HCT116 (cell line): ENCODE results near the gene OTUB2. TPM values are rescaled to one million over a fixed set of nuclear protein-coding genes. Genes with fewer than 3 reads are reported as not detected.

ENCODE experiments used
- ATAC-seq: fragments of 200-7000 bp; cut with Tn5 transposase; 2 replicates; pipeline ENCODE4 v1.9.1; 2020; ENCODE audit warnings: mild to moderate bottlenecking, moderate library complexity
- BruUV-seq: library from RNA; stranded (reverse); fragments of 400-500 nt; replicated peaks from 2 replicates; lab custom pipeline; 2021; lab: Mats Ljungman, UMichigan
- CTCF ChIA-PET: fragments of 300-600 bp; sonication (Branson Sonifier 250); formaldehyde crosslinking; loops from one replicate; lab custom pipeline; 2021; ENCODE audit warnings: antibody characterized with exemption; lab: Charles Lee
- POLR2A ChIA-PET: fragments of 300-600, 350-600 bp; sonication (Branson Sonifier 250); formaldehyde crosslinking; loops from one replicate; lab custom pipeline; 2021; ENCODE audit warnings: antibody characterized with exemption; lab: Charles Lee
- RAD21 ChIA-PET, 2 experiments: fragments of 300-600 bp; sonication (Branson Sonifier 250); formaldehyde crosslinking; loops; one replicate each; lab custom pipeline; 2023; ENCODE audit warnings: low total read pairs in 2 of 2; ENCODE audit not compliant: uncharacterized antibody in 2 of 2, unreplicated experiment in 2 of 2, low non-redundant PET in 1 of 2; lab: Charles Lee
- DNase-seq: peaks from one replicate; pipeline ENCODE4 v3.0.0-alpha.2; 2010; ENCODE audit warnings: low read depth, low spot score
- H2AFZ ChIP-seq: fragments of 200-600 bp; shearing (Covaris generic), sonication (generic); 2 replicates; pipeline ENCODE4 v1.6.1; 2017; ENCODE audit warnings: low read depth, mixed run types, mixed read lengths, antibody characterized with exemption, low read length; ENCODE audit not compliant: poor library complexity, severe bottlenecking
- H3K27ac ChIP-seq: 2 replicates; pipeline ENCODE4 v1.5.1; 2012; ENCODE audit warnings: low read depth, low read length
- H3K27me3 ChIP-seq: fragments of 200-600 bp; sonication (generic); 2 replicates; pipeline ENCODE4 v1.6.1; 2016; ENCODE audit warnings: mixed run types, low read length, mixed read lengths; ENCODE audit not compliant: insufficient read depth
- H3K36me3 ChIP-seq, 2 experiments: fragments of 200-500 bp in 1 of 2; fragments of 200-600 bp in 1 of 2; sonication (Bioruptor generic) in 1 of 2; sonication (generic) in 1 of 2; 2 replicates each; pipeline versions ENCODE4 v1.5.1 to v1.6.1; 2014 to 2016; ENCODE audit warnings: low read length in 2 of 2, inconsistent platforms in 1 of 2, mixed read lengths in 1 of 2, mixed run types in 1 of 2; ENCODE audit not compliant: insufficient read depth in 2 of 2, control insufficient read depth in 1 of 2
- H3K4me1 ChIP-seq, 2 experiments: fragments of 200-600 bp in 1 of 2; sonication (generic) in 1 of 2; 2 replicates each; pipeline versions ENCODE4 v1.5.1 to v1.6.1; 2012 to 2017; ENCODE audit warnings: low read length in 2 of 2, inconsistent platforms in 1 of 2, mild to moderate bottlenecking in 1 of 2, mixed read lengths in 1 of 2, mixed run types in 1 of 2, moderate library complexity in 1 of 2; ENCODE audit not compliant: insufficient read depth in 2 of 2, control insufficient read depth in 1 of 2
- H3K4me2 ChIP-seq: fragments of 200-600 bp; sonication (generic); 2 replicates; pipeline ENCODE4 v1.6.1; 2017; ENCODE audit warnings: mixed run types, low read length, mixed read lengths
- H3K4me3 ChIP-seq, 2 experiments: fragments of 200-600 bp in 1 of 2; sonication (generic) in 1 of 2; replicated peaks in 1 of 2; 2 replicates each; pipeline ENCODE4 v1.5.1; 2011 to 2016; ENCODE audit warnings: low read length in 2 of 2, control low read depth in 1 of 2, low read depth in 1 of 2, mild to moderate bottlenecking in 1 of 2, mixed read lengths in 1 of 2, mixed run types in 1 of 2
- H3K79me2 ChIP-seq: fragments of 200-600 bp; sonication (generic); 2 replicates; pipeline ENCODE4 v1.6.1; 2017; ENCODE audit warnings: mild to moderate bottlenecking, mixed run types, low read length, moderate library complexity, mixed read lengths; ENCODE audit not compliant: insufficient read depth
- H3K9ac ChIP-seq: fragments of 200-600 bp; sonication (generic); 2 replicates; pipeline ENCODE4 v1.6.1; 2016; ENCODE audit warnings: low read length, mixed read lengths
- H3K9me2 ChIP-seq: fragments of 200-600 bp; sonication (generic), shearing (Covaris generic); 2 replicates; pipeline ENCODE4 v1.6.1; 2017; ENCODE audit warnings: mixed run types, mild to moderate bottlenecking, moderate library complexity; ENCODE audit not compliant: insufficient read depth
- H3K9me3 ChIP-seq, 2 experiments: fragments of 200-500 bp in 1 of 2; fragments of 200-600 bp in 1 of 2; sonication (Bioruptor generic) in 1 of 2; sonication (generic) in 1 of 2; 2 replicates each; pipeline ENCODE4 v1.6.1; 2014 to 2017; ENCODE audit warnings: low read length in 2 of 2, mixed read lengths in 2 of 2, inconsistent platforms in 1 of 2, low read depth in 1 of 2, mild to moderate bottlenecking in 1 of 2, mixed run types in 1 of 2, moderate library complexity in 1 of 2; ENCODE audit not compliant: control insufficient read depth in 1 of 2, insufficient read depth in 1 of 2
- H4K20me1 ChIP-seq: fragments of 200-600 bp; sonication (generic), shearing (Covaris generic); 2 replicates; pipeline ENCODE4 v1.6.1; 2017; ENCODE audit warnings: mixed run types, mild to moderate bottlenecking, moderate library complexity; ENCODE audit not compliant: insufficient read depth
- CBX3 ChIP-seq: IDR thresholded peaks from 2 replicates; pipeline ENCODE4 v1.6.1; 2012; ENCODE audit warnings: low read depth
- CTCF ChIP-seq, 3 experiments: fragments of 200-600 bp in 1 of 3; sonication (generic) in 1 of 3; IDR thresholded peaks in 2 of 3; conservative IDR thresholded peaks in 1 of 3; 2 replicates each; pipeline ENCODE4 v1.5.1; 2012 to 2017; ENCODE audit warnings: low read depth in 2 of 3, low read length in 2 of 3, antibody characterized with exemption in 1 of 3, borderline replicate concordance in 1 of 3, control low read depth in 1 of 3, mild to moderate bottlenecking in 1 of 3, mixed read lengths in 1 of 3, mixed run types in 1 of 3, moderate library complexity in 1 of 3; ENCODE audit not compliant: insufficient read depth in 1 of 3
- EZH2 ChIP-seq: fragments of 200-600 bp; sonication (generic); IDR thresholded peaks from 2 replicates; pipeline ENCODE4 v1.6.1; 2017; ENCODE audit warnings: antibody characterized with exemption, mixed run types
- FOSL1 ChIP-seq: IDR thresholded peaks from 2 replicates; pipeline ENCODE4 v1.6.1; 2012; ENCODE audit warnings: low read depth
- JUND ChIP-seq: IDR thresholded peaks from 2 replicates; pipeline ENCODE4 v1.6.1; 2012
- POLR2A ChIP-seq: IDR thresholded peaks from 2 replicates; pipeline ENCODE4 v1.7.0; 2011; ENCODE audit warnings: borderline replicate concordance; ENCODE audit not compliant: insufficient read depth, insufficient read length; ENCODE audit errors: extremely low read depth
- POLR2AphosphoS5 ChIP-seq: IDR thresholded peaks from 2 replicates; pipeline ENCODE4 v1.6.1; 2011; ENCODE audit warnings: mild to moderate bottlenecking, low read depth, low read length, moderate library complexity
- SIN3A ChIP-seq: IDR thresholded peaks from 2 replicates; pipeline ENCODE4 v1.6.1; 2012; ENCODE audit warnings: low read depth
- YY1 ChIP-seq: IDR thresholded peaks from 2 replicates; pipeline ENCODE4 v1.6.1; 2011; ENCODE audit warnings: low read length, low read depth, moderate library complexity, mild to moderate bottlenecking; ENCODE audit not compliant: insufficient replicate concordance; ENCODE audit errors: extremely low read depth
- ZBTB33 ChIP-seq: IDR thresholded peaks from 2 replicates; pipeline ENCODE4 v1.6.1; 2011; ENCODE audit warnings: mild to moderate bottlenecking, low read length, moderate library complexity; ENCODE audit not compliant: insufficient replicate concordance; ENCODE audit errors: extremely low read depth
- ZFX ChIP-seq: fragments of 450-650 bp; IDR thresholded peaks from 2 replicates; pipeline ENCODE4 v1.6.1; 2017
- intact Hi-C: fragments of 100-400 bp; cut with micrococcal nuclease; formaldehyde crosslinking; loops from 2 replicates; pipeline ENCODE4 v1.10.0; 2022
- total RNA-seq: library from RNA; stranded (reverse); gene quantifications from one replicate; pipeline ENCODE4 v1.2.1, GENCODE V29; 2021; ENCODE audit not compliant: unreplicated experiment

Gene OTUB2
- total RNA-seq, 1 experiment from 2014 or later, result 6.6 TPM

- TF ChIP-seq CTCF (IDR thresholded peaks at IDR 0.05 in 2 of 3, conservative IDR thresholded peaks at IDR 0.05 in 1 of 3; ENCODE audit: borderline replicate concordance in 1 of 3, insufficient read depth in 1 of 3, low read depth in 2 of 3, low read length in 2 of 3) (no peak), POLR2A (no peak), YY1 (no peak)
Observed at GRCh38 chr14:93997082-93997481, 29.1 kb upstream of the OTUB2 start, which contains the start of gene CCDC197 (continued).

- ChIA-PET CTCF (interaction anchor here (1.6 to 10.4 kb wide), 3 partner anchors 13 to 62 kb away, joined by 7 to 121 read pairs (median 20); no protein-coding TSS in a partner anchor), POLR2A (interaction anchor here (0.8 kb wide), 1 partner anchor 11 kb away, joined by 3 read pairs; no protein-coding TSS in a partner anchor), RAD21 (interaction anchor here in 1 of 2 experiments (0.9 kb wide), 1 partner anchor 58 kb away, joined by 4 read pairs; no protein-coding TSS in a partner anchor)
- BruUV-seq, result no TSS peak
- Histone ChIP-seq H3K9me3 (no peaks in the 10 kb centered on the region), H3K27ac (no peak overlapping the region), H4K20me1 (no peaks in the 10 kb centered on the region), H3K79me2 (no peaks in the 10 kb centered on the region), H3K36me3 (no peaks in the 10 kb centered on the region), H3K9me2 (no peaks in the 10 kb centered on the region), H3K4me2 (no peak overlapping the region), H3K4me3 (no peak overlapping the region), H2AFZ (no peak overlapping the region), H3K27me3 (no peaks in the 10 kb centered on the region), H3K9ac (no peak overlapping the region), H3K4me1 (peaks cover 5 to 34% of the 10 kb centered on the region in 2 experiments; a peak in 3 of 4 replicates)
- intact Hi-C loops, result no loop called here
- ATAC-seq (no peak), DNase-seq (no peak)
- TF ChIP-seq ZFX (no peak), POLR2A (no peak), POLR2AphosphoS5 (no peak), ZBTB33 (no peak), JUND (no peak), EZH2 (no peak), SIN3A (no peak), FOSL1 (no peak), CBX3 (no peak)
Observed at GRCh38 chr14:93997916-93998870, 27.9 kb upstream of the OTUB2 start.
